Measurements from ENCODE around the gene DMD.
"Not testable (repeated sequence)": the region's sequence is repeated elsewhere in the genome, so short reads cannot be mapped to it uniquely, and the experiment has no call there.

Gene DMD

GRCh38 chrX:32592786-32593185, 618.6 kb downstream of the DMD start:
- DNase-seq: no peak

- DNase-seq: no peak
These were observed 619.8 kb downstream of the DMD start for GRCh38 chrX:32591589-32591988.

- no peak for DNase-seq
These were observed 628.6 kb downstream of the DMD start for GRCh38 chrX:32582729-32583128.

GRCh38 chrX:32576885-32577284, 634.5 kb downstream of the DMD start:
- DNase-seq: no peak

- DNase-seq: no peak
These were observed 638.7 kb downstream of the DMD start for GRCh38 chrX:32572644-32573043.

GRCh38 chrX:32571579-32571978, 639.8 kb downstream of the DMD start:
- no peak for DNase-seq

GRCh38 chrX:32562261-32562660, 649.1 kb downstream of the DMD start:
- no peak for DNase-seq

GRCh38 chrX:32545101-32545500, 666.2 kb downstream of the DMD start:
- DNase-seq: no peak

GRCh38 chrX:32538554-32538953, 672.8 kb downstream of the DMD start:
- DNase-seq: no peak

- no peak for DNase-seq
These were observed 677.5 kb downstream of the DMD start for GRCh38 chrX:32533848-32534247.

- DNase-seq: no peak
These were observed 679.1 kb downstream of the DMD start for GRCh38 chrX:32532262-32532661.

GRCh38 chrX:32530802-32531403, 680.4 kb downstream of the DMD start:
- peak; percentile 1 for DNase-seq

GRCh38 chrX:32528451-32528850, 682.9 kb downstream of the DMD start:
- DNase-seq: not testable (repeated sequence)

- no peak for DNase-seq
These were observed 686.1 kb downstream of the DMD start for GRCh38 chrX:32525234-32525633.

GRCh38 chrX:32524385-32524784, 687.0 kb downstream of the DMD start:
- DNase-seq: no peak

GRCh38 chrX:32520789-32521188, 690.6 kb downstream of the DMD start:
- no peak for DNase-seq

- no peak for DNase-seq
These were observed 696.4 kb downstream of the DMD start for GRCh38 chrX:32514986-32515385.

GRCh38 chrX:32501606-32502005, 709.7 kb downstream of the DMD start:
- no peak for DNase-seq

- no peak for DNase-seq
These were observed 714.7 kb downstream of the DMD start for GRCh38 chrX:32496671-32497070.

GRCh38 chrX:32495855-32496254, 715.5 kb downstream of the DMD start:
- no peak for DNase-seq

- no peak for DNase-seq
These were observed 722.2 kb downstream of the DMD start for GRCh38 chrX:32489125-32489524.

GRCh38 chrX:32483534-32484136, 727.7 kb downstream of the DMD start:
- no peak for DNase-seq

GRCh38 chrX:32480019-32480418, 731.3 kb downstream of the DMD start:
- no peak for DNase-seq

GRCh38 chrX:32472364-32472763, 739.0 kb downstream of the DMD start:
- no peak for DNase-seq

GRCh38 chrX:32455704-32456103, 755.6 kb downstream of the DMD start:
- no peak for DNase-seq

Data from NCI-H1048 (cell line).